Measurements from ENCODE around the gene KLHL7.

KLHL7 gene

DNA sequence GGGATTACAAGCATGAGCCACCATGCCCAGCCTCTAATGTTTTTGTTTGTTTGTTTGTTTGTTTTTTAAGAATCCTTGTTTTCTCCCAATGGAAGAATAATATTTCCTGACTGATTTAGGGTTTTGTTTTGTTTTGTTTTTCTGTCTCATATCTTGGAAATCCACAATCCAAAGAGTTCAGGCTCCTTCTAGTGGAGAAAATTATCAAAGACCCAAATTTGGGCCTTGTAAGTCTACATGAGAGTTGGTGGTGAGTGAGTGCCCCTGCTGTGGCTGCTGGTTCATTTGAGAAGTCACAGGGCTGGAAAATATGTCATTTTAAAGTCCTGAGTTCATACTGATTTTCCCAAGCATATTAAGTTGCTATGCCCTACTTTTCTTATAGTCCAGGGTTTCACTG is 33.5 kb upstream of the KLHL7 start:
- TF ChIP-seq, protein P1, sequence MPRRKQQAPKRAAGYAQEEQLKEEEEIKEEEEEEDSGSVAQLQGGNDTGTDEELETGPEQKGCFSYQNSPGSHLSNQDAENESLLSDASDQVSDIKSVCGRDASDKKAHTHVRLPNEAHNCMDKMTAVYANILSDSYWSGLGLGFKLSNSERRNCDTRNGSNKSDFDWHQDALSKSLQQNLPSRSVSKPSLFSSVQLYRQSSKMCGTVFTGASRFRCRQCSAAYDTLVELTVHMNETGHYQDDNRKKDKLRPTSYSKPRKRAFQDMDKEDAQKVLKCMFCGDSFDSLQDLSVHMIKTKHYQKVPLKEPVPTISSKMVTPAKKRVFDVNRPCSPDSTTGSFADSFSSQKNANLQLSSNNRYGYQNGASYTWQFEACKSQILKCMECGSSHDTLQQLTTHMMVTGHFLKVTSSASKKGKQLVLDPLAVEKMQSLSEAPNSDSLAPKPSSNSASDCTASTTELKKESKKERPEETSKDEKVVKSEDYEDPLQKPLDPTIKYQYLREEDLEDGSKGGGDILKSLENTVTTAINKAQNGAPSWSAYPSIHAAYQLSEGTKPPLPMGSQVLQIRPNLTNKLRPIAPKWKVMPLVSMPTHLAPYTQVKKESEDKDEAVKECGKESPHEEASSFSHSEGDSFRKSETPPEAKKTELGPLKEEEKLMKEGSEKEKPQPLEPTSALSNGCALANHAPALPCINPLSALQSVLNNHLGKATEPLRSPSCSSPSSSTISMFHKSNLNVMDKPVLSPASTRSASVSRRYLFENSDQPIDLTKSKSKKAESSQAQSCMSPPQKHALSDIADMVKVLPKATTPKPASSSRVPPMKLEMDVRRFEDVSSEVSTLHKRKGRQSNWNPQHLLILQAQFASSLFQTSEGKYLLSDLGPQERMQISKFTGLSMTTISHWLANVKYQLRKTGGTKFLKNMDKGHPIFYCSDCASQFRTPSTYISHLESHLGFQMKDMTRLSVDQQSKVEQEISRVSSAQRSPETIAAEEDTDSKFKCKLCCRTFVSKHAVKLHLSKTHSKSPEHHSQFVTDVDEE (CRISPR knock-in tag; IDR thresholded peaks at IDR 0.05), result no peak
- TF ChIP-seq, protein P2, sequence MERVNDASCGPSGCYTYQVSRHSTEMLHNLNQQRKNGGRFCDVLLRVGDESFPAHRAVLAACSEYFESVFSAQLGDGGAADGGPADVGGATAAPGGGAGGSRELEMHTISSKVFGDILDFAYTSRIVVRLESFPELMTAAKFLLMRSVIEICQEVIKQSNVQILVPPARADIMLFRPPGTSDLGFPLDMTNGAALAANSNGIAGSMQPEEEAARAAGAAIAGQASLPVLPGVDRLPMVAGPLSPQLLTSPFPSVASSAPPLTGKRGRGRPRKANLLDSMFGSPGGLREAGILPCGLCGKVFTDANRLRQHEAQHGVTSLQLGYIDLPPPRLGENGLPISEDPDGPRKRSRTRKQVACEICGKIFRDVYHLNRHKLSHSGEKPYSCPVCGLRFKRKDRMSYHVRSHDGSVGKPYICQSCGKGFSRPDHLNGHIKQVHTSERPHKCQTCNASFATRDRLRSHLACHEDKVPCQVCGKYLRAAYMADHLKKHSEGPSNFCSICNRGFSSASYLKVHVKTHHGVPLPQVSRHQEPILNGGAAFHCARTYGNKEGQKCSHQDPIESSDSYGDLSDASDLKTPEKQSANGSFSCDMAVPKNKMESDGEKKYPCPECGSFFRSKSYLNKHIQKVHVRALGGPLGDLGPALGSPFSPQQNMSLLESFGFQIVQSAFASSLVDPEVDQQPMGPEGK (CRISPR knock-in tag; IDR thresholded peaks at IDR 0.05; ENCODE audit: borderline replicate concordance), result no peak
- TF ChIP-seq PPARA (CRISPR knock-in tag; IDR thresholded peaks at IDR 0.05; ENCODE audit: borderline replicate concordance) (no peak), POU6F1 (CRISPR knock-in tag; IDR thresholded peaks at IDR 0.05; ENCODE audit: borderline replicate concordance, low read depth) (no peak)
- peak; percentile 40; the same call in 1 of the 3 replicates for ATAC-seq

DNA sequence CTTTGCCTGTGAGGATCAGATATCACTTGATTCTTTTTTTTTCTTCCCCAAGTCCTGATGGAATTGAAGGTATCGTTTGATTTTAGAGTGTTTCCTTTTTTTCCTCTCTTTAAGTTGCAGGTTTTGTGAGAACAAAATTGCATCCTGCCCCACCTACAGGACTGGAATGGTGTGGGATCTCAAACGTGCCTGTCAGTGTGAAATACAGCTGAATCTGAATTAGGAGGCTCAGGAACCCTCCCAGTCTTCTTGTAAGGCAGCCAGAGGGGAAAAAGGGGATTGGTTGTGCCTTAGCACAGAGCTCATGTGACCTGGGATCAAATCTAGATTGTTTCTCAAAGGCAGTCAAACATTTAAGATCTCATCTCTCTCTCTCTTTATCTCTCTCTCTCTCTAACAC is 32.7 kb upstream of the KLHL7 start:
- ATAC-seq, result no peak
- no peak for TF ChIP-seq ZNF70 (CRISPR knock-in tag; IDR thresholded peaks at IDR 0.05)
- TF ChIP-seq SNAI2 (CRISPR knock-in tag; IDR thresholded peaks at IDR 0.05), result no peak
- no peak for TF ChIP-seq BACH2 (CRISPR knock-in tag; IDR thresholded peaks at IDR 0.05; ENCODE audit: borderline replicate concordance)
- no peak for TF ChIP-seq ZFP30 (CRISPR knock-in tag; IDR thresholded peaks at IDR 0.05)
- TF ChIP-seq ESRRG (CRISPR knock-in tag; IDR thresholded peaks at IDR 0.05), result no peak
- TF ChIP-seq ZNF8 (CRISPR knock-in tag; IDR thresholded peaks at IDR 0.05), result no peak
- TF ChIP-seq GLIS3 (CRISPR knock-in tag; IDR thresholded peaks at IDR 0.05), result no peak
- TF ChIP-seq POU6F1 (CRISPR knock-in tag; IDR thresholded peaks at IDR 0.05; ENCODE audit: borderline replicate concordance, low read depth), result no peak
- TF ChIP-seq, protein P3, sequence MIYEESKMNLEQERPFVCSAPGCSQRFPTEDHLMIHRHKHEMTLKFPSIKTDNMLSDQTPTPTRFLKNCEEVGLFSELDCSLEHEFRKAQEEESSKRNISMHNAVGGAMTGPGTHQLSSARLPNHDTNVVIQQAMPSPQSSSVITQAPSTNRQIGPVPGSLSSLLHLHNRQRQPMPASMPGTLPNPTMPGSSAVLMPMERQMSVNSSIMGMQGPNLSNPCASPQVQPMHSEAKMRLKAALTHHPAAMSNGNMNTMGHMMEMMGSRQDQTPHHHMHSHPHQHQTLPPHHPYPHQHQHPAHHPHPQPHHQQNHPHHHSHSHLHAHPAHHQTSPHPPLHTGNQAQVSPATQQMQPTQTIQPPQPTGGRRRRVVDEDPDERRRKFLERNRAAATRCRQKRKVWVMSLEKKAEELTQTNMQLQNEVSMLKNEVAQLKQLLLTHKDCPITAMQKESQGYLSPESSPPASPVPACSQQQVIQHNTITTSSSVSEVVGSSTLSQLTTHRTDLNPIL (CRISPR knock-in tag; IDR thresholded peaks at IDR 0.05; ENCODE audit: low read depth), result no peak
- TF ChIP-seq PPARA (CRISPR knock-in tag; IDR thresholded peaks at IDR 0.05; ENCODE audit: borderline replicate concordance), result no peak
- no peak for TF ChIP-seq TCF4 (CRISPR knock-in tag; IDR thresholded peaks at IDR 0.05; ENCODE audit: borderline replicate concordance)
- TF ChIP-seq CSDC2 (CRISPR knock-in tag; IDR thresholded peaks at IDR 0.05), result no peak
- no peak for TF ChIP-seq ARNTL (CRISPR knock-in tag; IDR thresholded peaks at IDR 0.05; ENCODE audit: borderline replicate concordance, low read depth)
- no peak for TF ChIP-seq RARB (CRISPR knock-in tag; IDR thresholded peaks at IDR 0.05)
- TF ChIP-seq, protein P4, sequence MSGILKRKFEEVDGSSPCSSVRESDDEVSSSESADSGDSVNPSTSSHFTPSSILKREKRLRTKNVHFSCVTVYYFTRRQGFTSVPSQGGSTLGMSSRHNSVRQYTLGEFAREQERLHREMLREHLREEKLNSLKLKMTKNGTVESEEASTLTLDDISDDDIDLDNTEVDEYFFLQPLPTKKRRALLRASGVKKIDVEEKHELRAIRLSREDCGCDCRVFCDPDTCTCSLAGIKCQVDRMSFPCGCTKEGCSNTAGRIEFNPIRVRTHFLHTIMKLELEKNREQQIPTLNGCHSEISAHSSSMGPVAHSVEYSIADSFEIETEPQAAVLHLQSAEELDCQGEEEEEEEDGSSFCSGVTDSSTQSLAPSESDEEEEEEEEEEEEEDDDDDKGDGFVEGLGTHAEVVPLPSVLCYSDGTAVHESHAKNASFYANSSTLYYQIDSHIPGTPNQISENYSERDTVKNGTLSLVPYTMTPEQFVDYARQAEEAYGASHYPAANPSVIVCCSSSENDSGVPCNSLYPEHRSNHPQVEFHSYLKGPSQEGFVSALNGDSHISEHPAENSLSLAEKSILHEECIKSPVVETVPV (CRISPR knock-in tag; IDR thresholded peaks at IDR 0.05), result no peak
- TF ChIP-seq ZNF565 (CRISPR knock-in tag; conservative IDR thresholded peaks at IDR 0.05; ENCODE audit: low read depth), result no peak
- TF ChIP-seq ZC3H10 (CRISPR knock-in tag; IDR thresholded peaks at IDR 0.05), result no peak
- TF ChIP-seq OSR1 (CRISPR knock-in tag; IDR thresholded peaks at IDR 0.05), result no peak
- no peak for TF ChIP-seq ISL1 (CRISPR knock-in tag; IDR thresholded peaks at IDR 0.05)
- TF ChIP-seq, protein P1 (CRISPR knock-in tag; IDR thresholded peaks at IDR 0.05), result no peak

Data from SK-N-SH treated with all-trans-retinoic acid at 6 μM for 48 hours (cell line).